NCI-H345 treated with DMSO at 0.1 percent for 48 hours (cell line): ENCODE data around the gene ARHGEF38.
"Not testable (repeated sequence)": the region's sequence is repeated elsewhere in the genome, so short reads cannot be mapped to it uniquely, and the experiment has no call there.

Experiments used
- DNase-seq: peaks from one replicate; lab custom pipeline; 2025; ENCODE audit not compliant: unreplicated experiment; lab: John Stamatoyannopoulos, UW

ARHGEF38 gene

GRCh38 chr4:105605493-105605892 is 53.1 kb downstream of the ARHGEF38 start:
- DNase-seq, result no peak

GRCh38 chr4:105607876-105608275 is 55.5 kb downstream of the ARHGEF38 start:
- DNase-seq, result no peak

GRCh38 chr4:105609819-105610218 is 57.4 kb downstream of the ARHGEF38 start:
- DNase-seq, result not testable (repeated sequence)

- DNase-seq, result no peak
These were observed 60.9 kb downstream of the ARHGEF38 start for GRCh38 chr4:105613306-105613705.

GRCh38 chr4:105619188-105619931 is 66.9 kb downstream of the ARHGEF38 start:
- no peak for DNase-seq

GRCh38 chr4:105620640-105621323 is 68.4 kb downstream of the ARHGEF38 start:
- DNase-seq, result no peak

- no peak for DNase-seq
These were observed 69.8 kb downstream of the ARHGEF38 start for GRCh38 chr4:105622269-105622668.

GRCh38 chr4:105623099-105623498 is 70.7 kb downstream of the ARHGEF38 start:
- no peak for DNase-seq

- no peak for DNase-seq
These were observed 72.1 kb downstream of the ARHGEF38 start for GRCh38 chr4:105624530-105624929.

- DNase-seq, result no peak
These were observed 72.8 kb downstream of the ARHGEF38 start for GRCh38 chr4:105625214-105625613.

GRCh38 chr4:105626846-105627245 is 74.4 kb downstream of the ARHGEF38 start:
- no peak for DNase-seq

- no peak for DNase-seq
These were observed 75.2 kb downstream of the ARHGEF38 start for GRCh38 chr4:105627620-105628019.

GRCh38 chr4:105630670-105631655 is 78.5 kb downstream of the ARHGEF38 start:
- no peak for DNase-seq

GRCh38 chr4:105631818-105632400 is 79.5 kb downstream of the ARHGEF38 start:
- no peak for DNase-seq

GRCh38 chr4:105632599-105632998 is 80.2 kb downstream of the ARHGEF38 start:
- DNase-seq, result no peak

GRCh38 chr4:105633241-105633640 is 80.8 kb downstream of the ARHGEF38 start:
- DNase-seq, result no peak

GRCh38 chr4:105634402-105635080 is 82.1 kb downstream of the ARHGEF38 start:
- no peak for DNase-seq

GRCh38 chr4:105637408-105638176 is 85.2 kb downstream of the ARHGEF38 start:
- DNase-seq, result peak; percentile 42

- DNase-seq, result no peak
These were observed 89.4 kb downstream of the ARHGEF38 start for GRCh38 chr4:105641845-105642244.

- peak; percentile 27 for DNase-seq
These were observed 91.8 kb downstream of the ARHGEF38 start for GRCh38 chr4:105644257-105644656.
